ENCODE measurements around the gene ALS2CL.

Gene ALS2CL

GRCh38 chr3:46695177-46695961 is 1.9 kb upstream of the ALS2CL start:
- DNase-seq (ENCODE audit: low read depth): no peak
- H3K4me3 ChIP-seq (ENCODE audit: low read depth, low read length): no peak overlapping the region
- TF ChIP-seq CTCF (IDR thresholded peaks at IDR 0.05; ENCODE audit: control insufficient read depth, extremely low read depth, insufficient read depth): peak; percentile 39; the same call in 1 of the 2 replicates

- no peak overlapping the region for H3K4me3 ChIP-seq (ENCODE audit: low read depth, low read length)
- TF ChIP-seq CTCF (IDR thresholded peaks at IDR 0.05; ENCODE audit: control insufficient read depth, extremely low read depth, insufficient read depth): no peak
- no peak for DNase-seq (ENCODE audit: low read depth)
Measured at GRCh38 chr3:46694520-46694919, 1.0 kb upstream of the ALS2CL start.

- H3K4me3 ChIP-seq (ENCODE audit: low read depth, low read length): peak overlapping the region; percentile 31; the same call in 1 of the 2 replicates
Measured at GRCh38 chr3:46693892-46694226, 380 bp upstream of the ALS2CL start.

GRCh38 chr3:46692566-46692990 is 901 bp downstream of the ALS2CL start:
- no peak for DNase-seq (ENCODE audit: low read depth)
- H3K4me3 ChIP-seq (ENCODE audit: low read depth, low read length): peak overlapping the region; percentile 58
- TF ChIP-seq CTCF (IDR thresholded peaks at IDR 0.05; ENCODE audit: control insufficient read depth, extremely low read depth, insufficient read depth): no peak

More at GRCh38 chr3:46693892-46694226, 380 bp upstream of the ALS2CL start:
- no peak for TF ChIP-seq CTCF (IDR thresholded peaks at IDR 0.05; ENCODE audit: control insufficient read depth, extremely low read depth, insufficient read depth)
- no peak for DNase-seq (ENCODE audit: low read depth)

GRCh38 chr3:46690798-46691197 is 2.7 kb downstream of the ALS2CL start:
- H3K4me3 ChIP-seq (ENCODE audit: low read depth, low read length): no peak overlapping the region
- no peak for TF ChIP-seq CTCF (IDR thresholded peaks at IDR 0.05; ENCODE audit: control insufficient read depth, extremely low read depth, insufficient read depth)
- DNase-seq (ENCODE audit: low read depth): no peak

GRCh38 chr3:46685446-46685845 is 8.0 kb downstream of the ALS2CL start:
- DNase-seq (ENCODE audit: low read depth): no peak
- TF ChIP-seq CTCF (IDR thresholded peaks at IDR 0.05; ENCODE audit: control insufficient read depth, extremely low read depth, insufficient read depth): no peak
- H3K4me3 ChIP-seq (ENCODE audit: low read depth, low read length): no peak overlapping the region

- TF ChIP-seq CTCF (IDR thresholded peaks at IDR 0.05; ENCODE audit: control insufficient read depth, extremely low read depth, insufficient read depth): no peak
- no peak overlapping the region for H3K4me3 ChIP-seq (ENCODE audit: low read depth, low read length)
- DNase-seq (ENCODE audit: low read depth): no peak
Measured at GRCh38 chr3:46684891-46685290, 8.6 kb downstream of the ALS2CL start.

Data from LNCaP clone FGC (cell line).